SHP77 treated with DMSO at 0.1 percent for 48 hours (cell line): ENCODE results near the gene RUNX1.

ENCODE experiments used
- DNase-seq: peaks from one replicate; lab custom pipeline; 2025; lab: John Stamatoyannopoulos, UW

Gene RUNX1

GRCh38 chr21:35059742-35060141 is 10.6 kb upstream of the RUNX1 start:
- DNase-seq, result no peak

- DNase-seq, result no peak
Observed at GRCh38 chr21:35058058-35058457, 9.0 kb upstream of the RUNX1 start.

DNA sequence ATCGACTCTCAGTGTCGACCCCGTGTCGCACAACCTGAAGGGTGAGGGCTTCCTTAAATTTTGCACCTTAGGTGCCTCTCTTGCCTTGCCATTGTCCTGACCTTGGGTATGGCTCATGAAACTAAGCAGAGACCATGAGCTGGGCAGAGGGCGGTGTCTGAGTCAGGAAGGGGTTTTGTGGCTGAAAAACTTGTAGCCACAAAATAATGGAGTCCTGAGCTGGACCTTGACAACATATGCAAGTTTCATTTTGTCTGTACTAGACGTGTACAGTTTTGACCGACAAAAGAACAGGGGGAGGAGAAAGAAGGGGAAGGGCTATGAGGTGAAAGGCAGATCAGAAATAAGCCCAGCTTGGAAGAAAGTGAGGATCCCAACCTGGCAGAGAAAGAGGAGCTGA is 8.3 kb upstream of the RUNX1 start:
- DNase-seq, result no peak

DNA sequence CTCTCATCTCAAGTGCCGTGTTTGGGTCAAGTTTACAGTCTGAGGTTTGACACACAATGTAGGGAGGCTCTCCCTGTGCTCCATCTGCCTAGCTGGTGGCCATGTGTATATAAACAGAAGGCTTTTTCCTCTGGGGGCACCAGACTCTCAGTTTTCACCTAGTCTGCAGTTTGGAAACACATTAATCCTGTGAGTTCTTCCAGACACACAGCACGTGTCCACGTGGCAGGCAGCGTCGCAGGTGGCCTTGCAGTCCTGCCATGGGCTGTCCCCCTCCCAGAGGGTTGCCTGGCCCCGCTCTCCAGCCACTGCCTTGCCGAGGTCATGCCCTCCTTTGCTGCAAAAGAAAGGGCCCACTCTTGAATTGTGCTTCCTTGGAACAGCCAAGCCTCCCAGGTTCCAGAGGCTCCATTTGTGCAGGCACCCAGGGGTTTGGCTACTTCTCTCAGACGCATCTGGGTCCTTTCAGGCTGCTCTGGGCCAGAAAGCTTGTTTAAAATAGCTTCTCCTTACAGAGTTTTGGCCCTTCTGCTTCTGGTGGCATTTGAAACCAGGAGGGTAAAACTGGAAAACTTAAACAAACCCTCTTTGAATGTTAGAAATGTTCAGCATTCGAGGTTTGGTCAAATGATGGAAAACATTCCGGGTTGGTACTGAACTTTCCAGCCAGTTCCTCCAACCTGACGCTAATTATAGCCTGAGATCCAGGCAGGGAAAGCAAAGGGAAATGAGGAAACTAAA is 4.4 kb upstream of the RUNX1 start:
- DNase-seq, result no peak

GRCh38 chr21:35052801-35053200 is 3.7 kb upstream of the RUNX1 start:
- DNase-seq, result no peak

DNA sequence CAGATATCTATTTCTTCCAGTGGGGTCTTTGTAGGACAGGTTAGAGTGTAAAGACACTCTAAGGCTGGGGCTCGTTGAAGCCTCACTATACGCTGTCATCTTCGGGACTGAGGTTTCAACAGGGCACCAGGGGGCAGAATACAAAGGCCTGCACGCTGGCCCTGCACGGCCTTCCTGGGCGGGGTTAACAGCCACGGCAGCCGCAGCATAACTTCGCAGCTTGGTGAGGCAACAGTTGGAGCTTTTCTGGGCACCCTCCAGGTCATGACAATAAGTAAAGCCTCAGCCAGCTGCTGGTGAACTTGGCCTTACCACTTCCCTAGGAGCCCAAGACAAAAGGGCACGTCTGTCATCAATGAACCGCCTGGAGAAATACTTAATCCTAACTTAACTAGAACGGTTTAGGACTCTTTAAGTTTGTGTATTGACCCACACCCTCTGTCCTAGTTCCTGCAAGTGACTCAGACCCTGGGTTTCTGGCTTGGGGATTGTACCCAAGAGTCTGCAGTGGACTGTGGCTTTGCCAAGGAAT is 2.3 kb upstream of the RUNX1 start:
- no peak for DNase-seq

GRCh38 chr21:35050348-35051286 is 1.5 kb upstream of the RUNX1 start:
- no peak for DNase-seq

GRCh38 chr21:35048183-35048601 is 910 bp downstream of the RUNX1 start:
- no peak for DNase-seq

DNA sequence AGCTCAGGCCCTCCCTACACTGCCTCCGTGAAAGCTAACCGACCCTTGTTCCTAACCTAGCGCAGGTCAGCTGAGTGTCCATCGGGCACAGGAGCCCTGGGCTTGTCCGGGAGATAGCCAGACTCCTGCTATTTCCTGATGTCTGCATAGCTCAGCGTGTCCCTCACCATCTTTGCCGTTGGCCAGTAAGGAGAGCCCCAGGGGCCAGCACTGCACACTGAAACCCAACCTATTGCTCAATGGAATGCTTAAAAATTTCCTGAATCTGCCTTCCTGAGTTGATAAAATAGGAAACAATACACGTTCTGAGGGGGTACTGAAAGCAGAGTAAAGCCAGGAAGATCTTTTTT is 2.2 kb downstream of the RUNX1 start:
- no peak for DNase-seq

DNA sequence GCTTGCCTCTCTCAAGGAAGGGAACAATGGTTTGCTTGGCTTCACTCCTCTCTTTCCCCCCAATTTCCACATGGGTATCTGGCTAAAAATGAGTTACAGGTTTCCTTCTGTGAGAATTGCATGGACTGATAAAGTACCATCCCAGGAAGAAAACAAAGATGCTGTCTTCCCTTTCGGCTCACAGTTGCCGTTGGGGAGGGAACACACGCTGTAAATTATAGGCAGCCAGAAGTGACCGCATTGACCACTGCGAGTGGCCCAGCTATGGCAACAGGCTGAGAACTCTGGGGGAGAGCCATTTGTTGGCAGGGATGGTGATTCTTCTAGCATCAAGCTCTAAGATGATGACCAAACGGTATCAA is 2.9 kb downstream of the RUNX1 start:
- no peak for DNase-seq

GRCh38 chr21:35045542-35046262 is 3.4 kb downstream of the RUNX1 start:
- no peak for DNase-seq

GRCh38 chr21:35044770-35045541 is 4.1 kb downstream of the RUNX1 start:
- no peak for DNase-seq

DNA sequence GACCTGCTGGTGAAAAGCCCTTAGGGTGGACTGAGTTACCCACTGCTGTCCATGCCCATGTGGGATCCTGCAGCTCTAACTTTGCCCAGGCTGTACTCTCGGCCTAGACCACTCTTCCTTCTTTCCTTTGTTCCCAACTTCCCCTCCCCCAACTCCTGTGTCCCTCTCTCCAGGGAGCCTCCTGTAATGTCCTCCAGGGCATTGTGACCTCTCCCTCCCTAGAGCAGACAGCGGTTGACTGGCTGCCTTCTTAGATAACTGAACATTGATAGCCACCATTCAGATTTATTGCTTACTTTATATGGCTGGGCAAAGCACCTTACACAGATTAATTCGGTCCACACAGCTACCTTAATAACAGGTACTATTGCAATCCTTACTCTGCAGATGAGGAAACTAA is 5.0 kb downstream of the RUNX1 start:
- no peak for DNase-seq

DNA sequence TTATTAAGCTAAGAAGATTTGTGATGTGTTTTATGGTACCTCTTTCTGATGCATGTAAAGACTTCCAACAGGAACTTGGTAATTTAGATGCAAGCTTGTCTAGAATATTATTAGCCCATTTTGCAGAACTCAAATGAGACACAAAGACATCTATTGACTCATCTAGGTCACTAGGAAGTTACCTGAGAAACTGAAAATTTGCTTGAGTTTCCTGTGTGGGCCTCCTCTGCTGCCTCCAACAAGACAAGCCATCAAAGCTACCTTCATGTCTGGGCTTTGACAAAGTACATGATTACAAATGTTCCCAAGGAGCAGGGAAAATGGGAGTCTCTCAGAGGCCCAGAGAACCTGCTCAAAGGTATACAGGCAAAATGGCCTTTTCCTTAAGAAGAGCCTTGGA is 5.6 kb downstream of the RUNX1 start:
- no peak for DNase-seq

DNA sequence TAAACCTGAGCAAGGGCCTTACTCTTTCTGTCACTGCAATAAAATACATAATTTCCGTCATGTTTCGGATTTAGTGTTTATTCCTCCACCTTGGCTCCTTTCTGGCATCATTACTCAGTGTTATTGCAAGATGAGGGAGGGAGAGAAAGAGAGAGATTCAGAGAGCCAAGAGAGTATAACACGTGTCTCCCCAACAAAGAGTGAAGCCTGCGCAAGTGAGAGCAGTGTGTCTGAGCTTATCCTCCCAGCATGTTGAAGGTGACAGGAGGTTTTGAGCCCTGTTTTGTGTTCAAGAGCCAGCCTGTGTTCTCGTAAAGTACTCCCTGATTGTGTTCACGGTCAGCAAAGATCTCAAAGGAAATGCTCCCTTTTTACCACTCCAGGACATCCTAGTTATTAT is 6.3 kb downstream of the RUNX1 start:
- no peak for DNase-seq

- no peak for DNase-seq
Observed at GRCh38 chr21:35041881-35042280, 7.2 kb downstream of the RUNX1 start.

DNA sequence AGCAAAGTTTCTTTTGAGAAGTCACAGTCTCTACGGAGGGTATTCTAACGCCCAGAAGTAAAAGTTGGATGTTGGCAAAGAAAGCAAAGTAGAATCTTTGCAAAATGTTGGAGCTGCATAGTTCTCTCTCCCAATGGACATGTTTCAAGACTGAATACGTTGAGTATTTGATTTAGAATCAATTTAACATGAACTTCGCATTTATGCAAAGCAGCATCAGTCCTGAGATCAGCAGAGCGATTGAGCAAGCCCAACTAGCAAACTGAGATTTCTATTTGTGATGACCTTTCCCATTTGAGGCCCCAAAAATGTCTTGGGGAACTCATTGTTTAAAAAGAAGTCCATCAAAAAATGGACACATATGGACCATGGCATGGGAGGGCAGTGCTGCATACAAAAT is 8.0 kb downstream of the RUNX1 start:
- no peak for DNase-seq

- no peak for DNase-seq
Observed at GRCh38 chr21:35039595-35040289, 9.4 kb downstream of the RUNX1 start.

DNA sequence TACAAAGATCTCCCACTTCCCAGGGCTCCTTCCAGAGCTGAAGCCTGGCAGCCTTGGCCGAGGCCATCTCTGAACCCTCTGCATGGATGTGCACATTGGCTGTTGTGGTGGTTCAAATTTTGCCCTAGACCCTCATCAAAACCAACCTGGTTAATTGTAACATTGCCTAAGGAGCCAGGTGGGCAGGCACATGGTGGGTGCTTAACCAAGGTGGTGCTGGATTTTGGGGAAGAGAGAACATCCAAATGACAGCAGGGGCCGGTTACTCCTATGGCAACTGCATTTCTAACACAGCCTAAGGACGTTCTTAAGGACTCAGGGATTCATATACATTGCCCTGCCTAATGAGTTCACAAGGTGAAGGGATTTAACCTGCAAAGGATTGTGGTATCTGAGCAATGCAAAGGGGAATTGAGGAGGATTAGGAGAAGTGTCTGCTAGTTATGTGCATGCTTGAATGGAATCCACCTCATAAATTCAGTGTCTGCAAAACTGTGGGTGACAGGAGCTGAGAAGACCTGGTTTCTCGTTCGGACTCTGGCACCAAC is 10.3 kb downstream of the RUNX1 start:
- no peak for DNase-seq

GRCh38 chr21:35037384-35037765 is 11.7 kb downstream of the RUNX1 start:
- no peak for DNase-seq
